Chondrocyte (in vitro differentiated cells): ENCODE measurements around the gene TAX1BP1. TPM values are rescaled to one million over a fixed set of nuclear protein-coding genes. Genes with fewer than 3 reads are reported as not detected.

Experiments used
- DNase-seq: peaks from one replicate; pipeline ENCODE4 v3.0.0; 2021; ENCODE audit warnings: mixed read lengths, low spot score
- H3K27ac Mint-ChIP-seq: one replicate; pipeline ENCODE4 v1.8.0; 2021; ENCODE audit warnings: mild to moderate bottlenecking, moderate library complexity, mixed read lengths; ENCODE audit not compliant: unreplicated experiment
- H3K27me3 Mint-ChIP-seq: 2 replicates; pipeline ENCODE4 v1.8.0; 2021; ENCODE audit warnings: low read depth, mixed read lengths
- H3K36me3 Mint-ChIP-seq: 2 replicates; pipeline ENCODE4 v1.8.0; 2021; ENCODE audit warnings: low read depth, mixed read lengths
- H3K4me1 Mint-ChIP-seq: 2 replicates; pipeline ENCODE4 v1.8.0; 2021; ENCODE audit warnings: low read depth, mild to moderate bottlenecking, mixed read lengths
- H3K4me3 Mint-ChIP-seq: one replicate; pipeline ENCODE4 v1.8.0; 2021; ENCODE audit warnings: mild to moderate bottlenecking, moderate library complexity, mixed read lengths; ENCODE audit not compliant: unreplicated experiment
- H3K9me3 Mint-ChIP-seq: 2 replicates; pipeline ENCODE4 v1.8.0; 2021; ENCODE audit warnings: low read depth, mixed read lengths
- CTCF ChIP-seq: fragments of 200-600 bp; sonication (generic); IDR thresholded peaks from 2 replicates; pipeline ENCODE4 v1.5.0; 2021; ENCODE audit warnings: antibody characterized with exemption, mild to moderate bottlenecking, moderate library complexity
- total RNA-seq: library from RNA; stranded (reverse); gene quantifications from 3 replicates; pipeline ENCODE4 v1.2.1, GENCODE V29; 2021

The TAX1BP1 gene
- total RNA-seq, 1 donor from 2014 or later = 91.3 TPM

GRCh38 chr7:27775782-27776181 is 35.8 kb downstream of the TAX1BP1 start:
- no peak overlapping the region for H3K4me3 Mint-ChIP-seq
- DNase-seq = no peak
- H3K36me3 Mint-ChIP-seq = peaks cover 12% of the 10 kb centered on the region
- H3K9me3 Mint-ChIP-seq = no peaks in the 10 kb centered on the region
- peaks cover 13% of the 10 kb centered on the region for H3K4me1 Mint-ChIP-seq
- no peak overlapping the region for H3K27ac Mint-ChIP-seq
- no peak for TF ChIP-seq CTCF
- H3K27me3 Mint-ChIP-seq = no peaks in the 10 kb centered on the region

- no peak for TF ChIP-seq CTCF
- peaks cover 17% of the 10 kb centered on the region for H3K4me1 Mint-ChIP-seq
- peaks cover 7% of the 10 kb centered on the region for H3K36me3 Mint-ChIP-seq
- H3K27me3 Mint-ChIP-seq = no peaks in the 10 kb centered on the region
- no peak for DNase-seq
- no peaks in the 10 kb centered on the region for H3K9me3 Mint-ChIP-seq
- H3K4me3 Mint-ChIP-seq = no peak overlapping the region
- H3K27ac Mint-ChIP-seq = no peak overlapping the region
These were observed 37.7 kb downstream of the TAX1BP1 start for GRCh38 chr7:27777662-27778061.

GRCh38 chr7:27779873-27780272 is 39.9 kb downstream of the TAX1BP1 start:
- no peak for TF ChIP-seq CTCF
- no peak for DNase-seq
- no peaks in the 10 kb centered on the region for H3K27me3 Mint-ChIP-seq
- H3K9me3 Mint-ChIP-seq = no peaks in the 10 kb centered on the region
- H3K4me1 Mint-ChIP-seq = peaks cover 35% of the 10 kb centered on the region
- no peak overlapping the region for H3K4me3 Mint-ChIP-seq
- peaks cover 7% of the 10 kb centered on the region for H3K36me3 Mint-ChIP-seq
- H3K27ac Mint-ChIP-seq = no peak overlapping the region

GRCh38 chr7:27781188-27781587 is 41.2 kb downstream of the TAX1BP1 start:
- Mint-ChIP-seq H3K27me3 (no peaks in the 10 kb centered on the region), H3K4me3 (no peak overlapping the region), H3K36me3 (peaks cover 7% of the 10 kb centered on the region), H3K4me1 (peaks cover 35% of the 10 kb centered on the region), H3K9me3 (no peaks in the 10 kb centered on the region), H3K27ac (no peak overlapping the region)
- no peak for DNase-seq
- TF ChIP-seq CTCF = no peak

GRCh38 chr7:27782849-27783248 is 42.9 kb downstream of the TAX1BP1 start:
- Mint-ChIP-seq H3K4me3 (no peak overlapping the region), H3K27ac (no peak overlapping the region), H3K27me3 (no peaks in the 10 kb centered on the region), H3K9me3 (no peaks in the 10 kb centered on the region), H3K36me3 (peaks cover 11% of the 10 kb centered on the region), H3K4me1 (peaks cover 41% of the 10 kb centered on the region)
- no peak for TF ChIP-seq CTCF
- no peak for DNase-seq
